Kidney tubule cell (primary cell): ENCODE data around the gene SCEL.
"Not testable (repeated sequence)": the region's sequence is repeated elsewhere in the genome, so short reads cannot be mapped to it uniquely, and the experiment has no call there.

ENCODE experiments used
- DNase-seq: peaks from one replicate; pipeline ENCODE4 v3.0.0-alpha.2; 2018; ENCODE audit warnings: low spot score

The SCEL gene

DNA sequence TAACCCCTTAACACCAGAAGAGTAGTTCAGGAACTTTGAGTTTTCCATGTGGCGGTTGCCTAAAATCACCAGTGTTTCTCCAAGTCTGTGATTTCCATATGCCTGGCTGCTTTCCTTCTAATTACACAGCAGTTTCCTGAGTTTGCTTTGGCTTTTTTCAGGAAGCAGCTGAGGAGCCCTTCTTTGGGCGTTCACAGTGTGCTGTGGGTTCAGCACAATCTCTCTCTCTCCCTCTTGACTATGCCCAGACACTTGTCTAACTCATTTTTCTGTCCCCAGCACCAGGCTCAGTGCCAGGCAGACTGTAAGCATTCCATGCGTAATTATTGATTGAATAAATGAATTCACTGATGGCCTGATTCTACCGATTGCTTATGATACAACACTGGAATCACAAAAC lies 19.7 kb downstream of the SCEL start:
- DNase-seq = no peak

DNA sequence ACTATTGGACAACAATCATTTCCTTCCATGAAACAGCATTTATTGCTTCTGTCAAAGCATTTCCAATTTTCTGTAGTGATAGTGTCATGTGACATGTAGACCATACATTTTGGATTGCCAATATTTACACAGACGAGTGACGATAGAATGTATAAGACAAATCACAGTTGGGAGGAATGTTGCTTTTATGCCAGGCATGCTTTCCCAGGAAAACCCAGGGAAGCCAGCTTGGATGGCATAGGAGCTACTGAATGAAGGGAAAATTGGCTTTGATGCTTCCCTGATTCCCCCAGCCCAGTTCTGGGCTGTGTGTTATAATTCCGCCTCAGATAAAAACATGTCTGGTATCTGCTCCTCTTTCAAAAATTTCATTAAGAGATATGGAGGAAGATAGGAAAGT lies 22.5 kb downstream of the SCEL start:
- DNase-seq = no peak

DNA sequence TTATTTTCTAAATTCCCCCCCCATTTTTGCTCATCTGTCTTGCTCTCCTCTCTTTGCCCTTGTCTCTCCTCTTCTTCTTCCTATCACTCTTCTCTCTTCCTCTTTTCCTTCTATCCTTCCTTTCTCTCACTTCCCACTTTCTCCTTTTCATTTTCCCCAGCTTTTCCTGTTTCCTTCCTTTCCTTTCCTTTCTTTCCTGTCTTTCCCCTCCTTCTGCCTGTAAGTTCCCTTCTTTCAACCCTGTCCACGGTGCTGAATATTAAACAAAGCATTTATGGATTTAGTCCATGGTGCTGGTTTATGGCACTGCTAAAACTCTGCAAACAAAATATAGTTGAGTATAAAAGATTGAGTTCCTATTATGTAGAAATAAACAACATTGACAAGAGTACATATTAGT lies 27.6 kb downstream of the SCEL start:
- DNase-seq = no peak

DNA sequence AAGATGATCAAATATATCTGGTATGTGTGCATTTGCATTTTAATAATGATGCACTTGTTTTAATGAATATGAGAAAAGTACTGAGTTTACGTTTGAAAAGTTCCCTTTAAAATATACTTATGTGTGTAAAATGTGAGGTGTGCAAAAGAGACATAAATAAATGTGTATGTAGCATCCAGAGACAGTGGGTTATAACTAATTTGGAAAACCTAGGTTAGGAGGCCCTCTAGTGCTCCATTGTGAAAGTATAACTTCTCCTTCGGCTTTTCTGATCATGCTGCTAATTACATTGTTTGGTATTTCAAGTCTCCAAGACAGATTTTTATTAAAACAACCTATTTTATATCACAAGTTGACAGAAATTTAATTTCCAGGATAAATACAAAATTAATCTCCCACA lies 30.1 kb downstream of the SCEL start:
- peak; percentile 55 for DNase-seq

DNA sequence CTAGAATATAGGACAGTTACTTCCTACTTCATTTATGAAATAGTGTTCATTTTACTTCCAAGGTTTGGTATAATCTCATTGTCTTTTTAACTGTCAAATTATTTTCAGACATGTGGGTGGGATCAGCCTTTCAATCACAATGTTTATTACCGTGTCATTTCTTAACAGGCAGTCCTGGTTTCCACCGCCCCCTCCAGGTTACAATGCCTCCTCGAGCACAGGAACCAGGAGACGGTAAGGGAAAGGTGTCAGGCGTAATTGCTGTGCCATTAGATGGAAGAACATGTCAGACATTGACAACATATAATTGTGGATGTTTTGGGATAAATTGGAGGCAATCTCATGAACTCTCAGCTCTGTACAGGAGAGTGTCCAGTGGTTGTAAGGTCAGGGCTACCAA lies 36.5 kb downstream of the SCEL start:
- no peak for DNase-seq

DNA sequence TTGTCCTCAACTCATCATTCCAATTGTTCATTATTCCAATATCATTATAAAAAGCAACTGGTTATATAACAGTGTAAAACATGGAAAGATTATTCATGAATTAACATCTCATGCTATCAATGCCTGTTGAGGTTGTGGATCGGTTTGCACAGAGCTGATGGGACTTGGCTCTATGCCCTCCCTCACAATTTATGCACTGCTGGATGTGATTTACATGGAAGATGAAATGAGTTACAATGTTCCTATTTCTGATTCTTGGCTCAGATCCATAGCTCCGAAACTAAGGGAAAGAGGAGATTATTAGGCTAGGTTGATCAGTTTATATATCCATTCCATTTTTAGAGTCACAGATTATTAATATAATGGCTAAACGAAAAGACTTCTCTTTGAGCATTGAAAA lies 38.6 kb downstream of the SCEL start:
- DNase-seq = no peak

DNA sequence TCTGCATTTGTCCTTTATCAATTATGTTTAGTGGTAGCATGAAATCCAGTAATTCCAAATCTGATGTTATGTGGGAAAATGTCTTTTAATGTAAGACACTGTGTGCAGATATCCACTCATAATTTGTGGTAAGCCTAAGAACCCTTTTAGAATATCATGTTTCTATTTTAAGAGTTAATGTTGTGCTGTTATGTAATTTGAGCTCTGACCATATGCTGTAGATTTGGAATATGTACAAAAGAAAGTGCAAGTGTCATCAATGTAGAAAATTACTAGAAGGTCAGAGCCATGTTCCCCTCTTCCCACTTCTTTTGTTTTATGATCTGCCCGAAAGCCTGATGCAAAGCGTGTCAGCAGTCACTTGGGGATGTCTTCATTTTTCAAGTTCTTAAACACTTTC lies 44.5 kb downstream of the SCEL start:
- DNase-seq = no peak

DNA sequence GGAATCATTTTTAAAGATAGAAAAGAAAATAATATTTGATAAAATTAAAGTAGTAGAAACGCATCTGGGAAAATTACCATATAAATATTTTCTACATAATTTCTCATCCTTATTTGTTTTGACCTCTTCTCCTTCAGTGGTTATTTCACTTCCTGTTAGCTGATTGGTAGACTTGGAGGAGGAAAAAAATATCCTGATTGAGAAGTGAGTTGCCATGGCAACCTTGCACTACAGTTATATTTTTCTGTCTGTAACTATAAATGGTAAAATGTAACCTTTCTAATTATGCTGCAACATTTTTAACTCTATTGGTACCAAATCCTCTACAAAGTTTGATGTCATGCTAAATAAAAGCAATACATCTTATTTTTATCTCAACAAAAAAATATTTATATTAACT lies 45.2 kb downstream of the SCEL start:
- no peak for DNase-seq

DNA sequence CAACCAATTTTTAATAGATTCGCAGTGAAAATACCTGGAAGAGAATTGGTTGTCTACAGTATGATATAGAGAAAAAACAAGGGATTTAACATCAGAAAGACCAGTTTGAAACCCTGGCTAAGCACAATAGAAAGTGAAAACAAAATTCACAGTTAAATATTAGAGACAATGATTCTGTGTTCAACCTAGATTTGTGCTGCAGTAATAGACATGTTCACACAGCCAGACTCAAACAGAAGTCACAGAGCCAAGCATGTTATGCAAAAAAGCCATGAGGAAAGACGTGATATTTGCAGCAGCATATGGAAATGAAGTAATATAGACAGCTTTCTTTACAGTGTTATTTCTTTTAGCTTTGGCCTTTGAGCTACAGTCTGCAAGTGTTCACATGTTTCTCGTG lies 48.1 kb downstream of the SCEL start:
- no peak for DNase-seq

DNA sequence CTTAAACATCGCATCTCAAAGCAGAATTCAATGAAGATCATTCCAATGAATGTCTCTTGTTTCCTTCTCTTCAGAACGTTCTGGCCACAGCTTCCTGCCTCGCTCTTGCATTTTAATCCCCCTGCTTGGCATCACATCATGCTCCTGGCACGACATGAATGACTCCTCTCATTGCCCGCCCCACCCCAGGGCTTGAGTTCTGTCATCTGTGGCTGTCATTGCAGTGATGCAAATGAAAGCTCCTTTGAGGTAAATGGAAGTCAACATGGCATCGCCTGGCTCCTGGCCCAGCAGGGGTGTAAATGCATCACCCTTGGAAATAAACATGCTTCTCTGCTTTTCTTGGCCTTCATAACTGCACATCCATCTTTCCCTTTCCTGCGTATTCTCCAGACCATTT lies 48.6 kb downstream of the SCEL start:
- DNase-seq = peak; percentile 21

DNA sequence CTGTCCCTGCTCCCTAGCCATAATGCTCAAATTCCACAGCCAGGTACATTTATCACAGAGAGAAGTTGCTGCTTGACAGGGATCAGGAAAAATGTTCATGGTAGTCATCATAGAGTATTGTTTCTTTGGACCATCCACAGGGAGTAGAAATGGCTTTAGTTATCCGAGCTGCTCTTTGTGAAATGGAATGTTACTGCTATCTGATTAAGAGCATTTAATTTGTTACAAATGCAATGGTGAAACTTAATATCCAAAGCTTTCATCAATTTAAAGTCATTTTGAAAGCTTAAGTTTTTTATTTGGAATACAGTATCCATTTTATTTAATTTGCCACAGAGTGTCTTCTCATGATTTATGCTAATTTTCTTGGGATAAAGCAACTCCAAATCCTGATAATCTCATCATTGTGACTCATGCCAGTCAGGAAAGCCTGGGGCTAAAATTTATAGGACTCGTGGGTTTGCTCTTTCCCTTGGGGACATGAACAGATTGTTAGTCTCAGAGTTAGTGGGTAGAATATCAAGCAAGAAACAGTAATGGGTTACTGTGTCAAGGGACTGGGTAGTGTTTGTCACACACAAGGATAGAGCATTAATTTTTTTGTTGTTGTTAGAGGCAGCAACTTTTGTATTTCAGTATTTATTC lies 59.8 kb downstream of the SCEL start:
- no peak for DNase-seq

DNA sequence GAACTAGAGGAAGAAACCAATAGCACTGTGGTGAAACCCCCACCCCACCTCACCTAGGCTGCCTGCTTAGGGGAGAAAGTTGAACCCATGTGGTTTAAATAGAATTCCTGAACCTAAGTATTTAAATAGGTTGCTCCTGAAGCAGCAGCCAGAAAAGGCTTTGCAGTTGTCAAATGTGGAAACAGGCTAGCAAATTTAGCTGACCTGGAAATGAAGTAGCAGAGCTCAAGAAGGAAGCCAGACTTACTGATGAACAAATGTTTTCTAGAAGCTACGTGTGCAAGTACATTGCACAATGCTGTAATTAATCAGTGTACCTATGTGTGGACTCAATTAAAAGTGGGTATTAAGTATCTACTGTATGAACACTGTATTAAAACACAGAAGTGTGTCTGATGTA lies 61.3 kb downstream of the SCEL start:
- no peak for DNase-seq

DNA sequence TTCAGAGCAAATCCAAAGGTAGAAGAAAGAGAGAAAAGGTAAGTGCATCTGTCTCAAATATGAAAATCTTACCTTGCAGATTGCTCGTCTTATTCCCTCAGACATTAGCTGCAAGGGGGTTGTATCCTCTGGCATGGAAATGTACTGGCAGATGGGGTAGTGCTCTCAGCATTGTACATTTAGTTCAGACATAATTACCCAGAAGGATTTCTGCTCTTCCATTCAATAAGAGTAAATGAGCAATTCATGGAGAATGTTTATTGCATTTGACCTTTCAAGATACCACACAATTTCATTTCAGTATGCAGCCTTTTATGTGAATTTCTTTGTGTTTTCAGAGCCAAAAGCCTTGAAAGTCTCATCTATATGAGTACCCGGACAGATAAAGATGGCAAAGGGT lies 63.8 kb downstream of the SCEL start:
- no peak for DNase-seq

DNA sequence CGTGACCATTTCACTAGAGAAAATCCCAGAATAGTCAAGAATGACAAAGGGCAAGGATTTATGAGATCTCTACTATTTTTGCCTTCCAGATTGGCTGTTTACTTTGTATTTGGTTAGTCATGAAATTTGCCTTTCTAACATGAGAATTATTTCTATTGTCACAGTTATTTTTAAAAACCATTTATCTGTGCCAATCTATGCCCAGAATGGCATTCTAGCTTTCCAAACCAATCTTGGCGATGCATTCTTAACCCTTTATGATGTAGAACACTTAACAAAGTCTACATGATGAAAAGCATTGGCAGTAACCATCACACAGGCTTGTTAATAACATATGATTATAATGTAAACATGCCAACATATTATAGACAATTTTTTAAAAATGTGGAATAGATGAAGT lies 65.2 kb downstream of the SCEL start:
- no peak for DNase-seq

DNA sequence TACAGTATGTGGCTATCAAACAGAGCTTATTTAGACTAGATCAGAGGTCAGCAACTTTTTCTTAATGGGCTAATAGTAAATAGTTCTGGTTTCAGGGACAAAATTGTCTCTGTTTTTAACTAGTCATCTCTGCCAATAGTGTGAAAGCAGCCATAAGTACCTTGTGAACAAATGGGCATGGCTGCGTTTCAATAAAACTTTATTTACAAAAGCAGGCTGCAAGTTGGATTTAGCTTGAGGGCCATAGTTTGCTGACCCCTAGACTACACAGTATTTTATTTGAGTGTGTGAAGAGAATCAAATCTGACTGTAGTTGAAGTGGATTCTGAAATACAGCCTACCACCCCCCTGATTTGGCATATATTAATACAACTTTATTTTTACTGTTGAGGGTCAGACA lies 75.6 kb downstream of the SCEL start:
- no peak for DNase-seq

DNA sequence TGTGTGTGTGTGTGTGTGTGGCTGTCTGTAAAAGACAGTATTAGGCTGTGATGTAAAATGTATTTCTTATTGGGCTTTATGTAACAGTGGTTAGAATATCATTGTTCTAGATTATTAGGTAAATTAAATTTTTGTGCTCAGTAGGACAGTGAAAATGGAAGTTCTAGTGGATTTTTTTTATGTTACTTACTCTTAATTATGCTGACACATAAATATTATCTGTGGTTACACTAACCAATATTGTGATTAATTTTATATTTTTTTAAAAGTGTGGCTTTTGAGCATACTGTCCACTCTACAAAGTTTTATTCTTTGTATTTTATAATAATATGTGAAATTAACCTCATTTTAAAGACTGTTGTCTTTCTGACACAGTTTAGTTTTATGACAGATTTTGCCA lies 80.5 kb downstream of the SCEL start:
- no peak for DNase-seq

DNA sequence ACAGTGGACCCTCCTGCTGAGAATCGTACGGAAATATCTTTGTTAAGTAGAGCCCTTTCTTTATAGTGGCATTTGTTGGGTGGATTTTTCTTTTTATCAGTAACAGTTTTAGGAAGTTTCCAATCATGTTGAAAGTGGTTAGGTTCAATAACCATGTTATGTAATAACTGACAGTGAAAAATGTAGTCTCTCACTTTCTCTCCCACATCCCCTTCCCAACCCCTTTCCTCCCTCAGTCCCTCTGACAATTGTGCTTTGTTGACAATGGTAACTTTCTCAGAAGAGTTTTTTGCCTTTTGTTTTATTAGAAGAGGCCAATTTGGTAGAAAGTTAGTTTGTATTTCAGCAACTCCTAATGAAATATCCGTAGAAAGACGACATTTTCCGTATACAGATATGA lies 84.1 kb downstream of the SCEL start:
- no peak for DNase-seq

DNA sequence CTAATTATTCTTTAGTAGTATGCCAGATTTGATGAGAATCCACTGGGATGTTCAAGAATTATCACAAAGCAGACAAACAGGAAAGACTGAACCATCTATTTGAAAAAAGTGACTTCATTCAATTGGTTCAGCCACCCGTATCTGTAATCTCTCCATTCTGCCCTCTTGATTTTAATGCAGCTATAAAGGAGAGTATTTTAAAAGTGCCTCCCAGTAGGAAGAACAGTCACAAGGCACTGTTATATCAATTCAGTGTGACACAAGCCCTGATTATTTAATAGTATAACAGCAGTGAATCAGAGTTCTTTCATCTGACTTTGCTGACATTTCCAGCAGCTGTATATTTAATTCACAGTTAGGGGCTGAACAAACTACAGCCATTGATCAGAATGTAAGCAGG lies 84.6 kb downstream of the SCEL start:
- DNase-seq = no peak

DNA sequence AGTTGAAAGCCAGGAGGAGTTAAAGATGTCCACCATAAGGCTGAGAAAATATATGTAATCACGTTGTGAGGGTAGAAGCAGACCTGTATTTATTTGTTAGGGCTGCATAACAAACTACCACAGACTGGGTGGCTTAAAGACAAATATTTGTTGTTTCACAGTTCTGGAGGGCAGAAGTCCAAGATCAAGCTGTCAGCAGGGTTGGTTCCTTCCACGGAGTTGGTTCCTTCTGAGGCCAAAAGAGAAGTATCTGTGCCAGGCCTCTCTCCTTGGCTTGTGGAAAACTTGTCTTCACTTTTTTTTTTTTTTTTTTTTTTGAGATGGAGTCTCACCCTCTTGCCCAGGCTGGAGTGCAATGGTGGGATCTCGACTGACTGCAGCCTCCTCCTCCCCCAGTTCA lies 88.3 kb downstream of the SCEL start:
- no peak for DNase-seq

DNA sequence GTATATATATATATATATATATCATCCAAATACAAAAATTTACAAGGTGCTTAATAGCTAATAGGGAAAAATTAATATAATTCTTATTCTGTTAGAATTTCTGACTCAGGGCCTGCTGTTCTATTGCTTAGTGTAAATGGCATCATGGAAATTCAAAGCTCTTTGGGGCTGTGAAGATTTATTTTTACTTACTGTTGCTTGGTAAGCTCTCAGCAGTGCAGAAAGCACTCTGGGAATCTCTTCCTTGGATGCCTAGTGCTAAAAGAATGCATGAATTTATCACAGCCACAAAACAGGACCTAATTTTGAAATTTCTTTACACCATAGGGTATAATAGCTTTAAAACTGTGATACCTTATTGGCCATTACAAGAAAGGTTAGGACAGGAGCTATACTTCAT lies 92.7 kb downstream of the SCEL start:
- no peak for DNase-seq

DNA sequence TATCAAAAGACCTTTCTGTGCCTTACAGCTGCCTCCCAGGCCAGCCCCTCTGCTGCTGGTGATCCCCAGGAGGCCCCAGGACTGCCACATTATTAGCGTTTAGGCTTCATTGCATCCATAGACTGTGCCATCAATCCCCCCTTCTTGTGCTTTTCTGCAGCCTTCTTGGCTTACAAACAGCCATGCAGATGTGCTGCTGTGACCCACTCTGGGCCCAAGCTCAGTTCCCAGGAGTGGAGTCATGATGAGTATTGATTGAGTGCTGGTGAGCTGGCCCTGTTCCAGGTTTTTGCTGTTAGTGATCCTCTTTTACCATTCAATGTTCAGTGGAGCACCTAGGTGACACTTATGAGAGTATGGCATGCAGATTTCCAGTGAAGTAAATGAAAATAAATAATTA lies 102.1 kb downstream of the SCEL start:
- DNase-seq = no peak

DNA sequence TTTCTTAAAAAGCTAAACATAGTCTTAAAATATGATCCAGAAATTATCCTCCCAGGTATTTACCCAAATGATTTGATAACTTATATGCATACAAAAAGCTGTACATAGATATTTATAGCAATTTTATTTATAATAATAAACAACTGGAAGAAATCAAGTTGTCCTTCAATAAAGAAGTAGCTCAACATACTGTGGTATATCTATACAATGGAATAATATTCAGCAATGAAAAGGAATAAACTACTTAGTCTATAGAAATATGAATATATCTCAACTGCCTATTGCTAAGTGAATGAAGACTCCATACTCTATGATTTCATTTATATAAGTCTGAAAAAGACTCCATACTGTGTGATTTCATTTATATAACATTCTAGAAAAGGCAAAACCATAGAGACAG lies 114.9 kb downstream of the SCEL start:
- DNase-seq = no peak

DNA sequence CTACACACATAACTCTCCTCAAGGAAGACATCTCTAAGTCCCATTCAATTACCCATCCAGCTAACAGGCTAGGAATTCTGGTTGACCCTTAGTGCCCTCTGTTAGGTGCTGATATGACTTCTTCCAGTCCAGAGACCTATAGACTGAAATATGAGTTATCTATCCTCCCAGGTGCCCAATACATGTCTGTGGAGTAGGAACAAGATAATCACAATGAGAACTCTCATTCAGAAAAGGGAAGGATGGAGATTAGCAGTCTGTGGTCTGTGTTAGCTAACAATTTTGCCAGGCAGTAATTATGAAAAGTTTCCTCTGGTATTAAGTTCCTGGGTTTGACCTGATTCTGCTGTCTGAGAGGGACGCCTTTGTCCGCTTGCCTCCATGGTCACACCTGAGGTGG lies 117.8 kb downstream of the SCEL start:
- DNase-seq = no peak

DNA sequence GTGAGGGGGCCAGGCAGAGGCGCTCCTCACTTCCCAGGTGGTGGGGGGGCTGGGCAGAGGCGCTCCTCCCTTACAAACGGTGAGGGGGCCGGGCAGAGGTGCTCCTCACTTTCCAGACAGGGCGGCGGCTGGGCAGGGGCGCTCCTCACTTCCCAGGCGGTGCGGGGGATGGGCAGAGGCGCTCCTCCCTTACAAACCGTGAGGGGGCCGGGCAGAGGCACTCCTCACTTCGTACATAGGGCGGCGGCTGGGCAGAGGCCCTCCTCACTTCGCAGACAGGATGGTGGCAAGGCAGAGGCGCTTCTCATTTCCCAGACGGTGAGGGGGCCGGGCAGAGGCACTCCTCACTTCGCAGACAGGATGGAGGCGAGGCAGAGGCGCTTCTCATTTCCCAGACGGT lies 124.5 kb downstream of the SCEL start:
- DNase-seq = not testable (repeated sequence)

DNA sequence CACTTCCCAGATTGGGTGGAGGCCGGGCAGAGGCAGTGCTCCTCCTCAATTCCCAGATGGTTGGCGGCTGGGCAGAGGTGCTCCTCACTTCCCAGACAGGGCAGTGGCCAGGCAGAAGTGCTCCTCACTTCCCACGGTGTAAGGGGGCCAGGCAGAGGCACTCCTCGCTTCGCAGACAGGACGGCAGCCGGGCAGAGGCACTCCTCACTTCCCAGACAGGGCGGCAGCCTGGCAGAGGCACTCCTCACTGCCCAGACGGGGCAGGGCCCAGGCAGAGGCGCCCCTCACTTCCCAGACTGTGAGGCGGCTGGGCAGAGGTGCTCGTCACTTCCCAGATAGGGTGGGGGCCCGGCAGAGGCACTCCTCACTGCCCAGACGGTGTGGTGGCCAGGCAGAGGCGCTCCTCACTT lies 125.3 kb downstream of the SCEL start:
- no peak for DNase-seq
